HL-60/S4 (cell line): ENCODE data around the gene CDH4.

Experiments
- in situ Hi-C: fragments of 300-500 bp; cut with MboI; formaldehyde crosslinking; loops from 2 replicates; pipeline ENCODE4 v1.14.3; 2022; ENCODE audit warnings: low sequenced_read_pairs

The CDH4 gene

GRCh38 chr20:61508301-61509096, 256.4 kb downstream of the CDH4 start:
- in situ Hi-C loops, result no loop called here

- in situ Hi-C loops, result no loop called here
Observed at GRCh38 chr20:61510778-61511330, 258.8 kb downstream of the CDH4 start.

- in situ Hi-C loops, result no loop called here
Observed at GRCh38 chr20:61512475-61512874, 260.4 kb downstream of the CDH4 start.

GRCh38 chr20:61513124-61514017, 261.3 kb downstream of the CDH4 start:
- in situ Hi-C loops, result no loop called here

GRCh38 chr20:61514018-61514365, 261.9 kb downstream of the CDH4 start:
- in situ Hi-C loops, result no loop called here

GRCh38 chr20:61514396-61514795, 262.3 kb downstream of the CDH4 start:
- in situ Hi-C loops, result no loop called here

- in situ Hi-C loops, result no loop called here
Observed at GRCh38 chr20:61514805-61515505, 262.9 kb downstream of the CDH4 start.

GRCh38 chr20:61515922-61516321, 263.9 kb downstream of the CDH4 start:
- in situ Hi-C loops, result no loop called here

- in situ Hi-C loops, result no loop called here
Observed at GRCh38 chr20:61516346-61517208, 264.5 kb downstream of the CDH4 start.

- in situ Hi-C loops, result no loop called here
Observed at GRCh38 chr20:61517419-61517818, 265.4 kb downstream of the CDH4 start.

- in situ Hi-C loops, result no loop called here
Observed at GRCh38 chr20:61518424-61518951, 266.4 kb downstream of the CDH4 start.

- in situ Hi-C loops, result no loop called here
Observed at GRCh38 chr20:61519488-61519887, 267.4 kb downstream of the CDH4 start.

GRCh38 chr20:61520076-61520892, 268.2 kb downstream of the CDH4 start:
- in situ Hi-C loops, result no loop called here

GRCh38 chr20:61520893-61521460, 268.9 kb downstream of the CDH4 start:
- in situ Hi-C loops, result no loop called here

- in situ Hi-C loops, result no loop called here
Observed at GRCh38 chr20:61521687-61522420, 269.8 kb downstream of the CDH4 start.

GRCh38 chr20:61522498-61523090, 270.5 kb downstream of the CDH4 start:
- in situ Hi-C loops, result no loop called here

GRCh38 chr20:61523145-61523544, 271.1 kb downstream of the CDH4 start:
- in situ Hi-C loops, result no loop called here
